Lung (tissue), 12 donors: ENCODE results near the gene DOCK4. TPM values are rescaled to one million over a fixed set of nuclear protein-coding genes. Genes with fewer than 3 reads are reported as not detected.

Experiments
- ATAC-seq: fragments of 200-7000 bp; cut with Tn5 transposase; one replicate; pipeline ENCODE4 v1.9.1; 2020; ENCODE audit warnings: moderate number of reproducible peaks; ENCODE audit not compliant: insufficient read depth, low FRiP score
- DNase-seq, 3 donors: peaks; one replicate each; pipeline ENCODE4 v3.0.0-alpha.2; 2013 to 2017
- H3K27ac ChIP-seq, 2 donors: one replicate each; pipeline ENCODE4 v1.5.1; 2013; ENCODE audit warnings: mild to moderate bottlenecking in 2 of 2, moderate library complexity in 2 of 2, control low read depth in 1 of 2, inconsistent platforms in 1 of 2, low read depth in 1 of 2, low read length in 1 of 2
- H3K27me3 ChIP-seq, 3 donors: one replicate each; pipeline ENCODE4 v1.5.1; 2013; ENCODE audit warnings: low read length in 2 of 3; ENCODE audit not compliant: control insufficient read depth in 3 of 3, insufficient read depth in 3 of 3
- H3K36me3 ChIP-seq, 4 donors: one replicate each; pipeline ENCODE4 v1.5.1; 2013; ENCODE audit warnings: low read length in 4 of 4, mild to moderate bottlenecking in 1 of 4, moderate library complexity in 1 of 4; ENCODE audit not compliant: control insufficient read depth in 4 of 4, insufficient read depth in 4 of 4
- H3K4me1 ChIP-seq, 5 donors: one replicate each; pipeline ENCODE4 v1.5.1; 2013; ENCODE audit warnings: low read length in 5 of 5, mild to moderate bottlenecking in 2 of 5, moderate library complexity in 1 of 5; ENCODE audit not compliant: control insufficient read depth in 5 of 5, insufficient read depth in 5 of 5
- H3K4me3 ChIP-seq: one replicate; pipeline ENCODE4 v1.5.1; 2013; ENCODE audit warnings: mild to moderate bottlenecking, control low read depth, moderate library complexity
- H3K9ac ChIP-seq, 2 donors: one replicate each; pipeline ENCODE4 v1.5.1; 2013; ENCODE audit warnings: low read length in 2 of 2, control low read depth in 1 of 2; ENCODE audit not compliant: insufficient read depth in 1 of 2
- H3K9me3 ChIP-seq, 4 donors: one replicate each; pipeline ENCODE4 v1.5.1; 2013; ENCODE audit warnings: low read length in 3 of 4, mild to moderate bottlenecking in 1 of 4, moderate library complexity in 1 of 4; ENCODE audit not compliant: control insufficient read depth in 4 of 4, insufficient read depth in 3 of 4
- CTCF ChIP-seq: IDR thresholded peaks from 2 replicates; pipeline ENCODE4 v1.5.1; 2012; ENCODE audit warnings: mild to moderate bottlenecking; ENCODE audit errors: control extremely low read depth, extremely low read depth
- WGBS, 2 donors: extraction: QIAGEN DNeasy Blood & Tissue Kit; methylation state at CpG; one replicate each; pipeline ENCODE4 v1.1.7; 2013; 5-methylcytosine and 5-hydroxymethylcytosine counted together
- polyA plus RNA-seq, 2 donors: library from polyadenylated mRNA; stranded (reverse); fragments of 200-250 nt; gene quantifications; one replicate each; pipeline ENCODE4 v1.2.1, GENCODE V29; 2013
- total RNA-seq, 2 donors: library from RNA; depleted of rRNA in 1 of 2; stranded (reverse); fragments of >200 nt in 1 of 2; gene quantifications; one replicate each; pipeline ENCODE4 v1.2.1, GENCODE V29; 2014 to 2021
- donor health status: control.
- donor health status: control.
- donor health status: Bipolar disorder and iron deficiency.
- donor health status: healthy.
- donor health status: DM: yes; HTN: yes; CAD: no.

DOCK4 gene
- total and polyA plus RNA-seq, 4 donors: 18.7 to 163 (median 40.3) TPM

- Histone ChIP-seq H3K9me3 (no peaks in the 10 kb centered on the region), H3K4me3 (no peak overlapping the region), H3K4me1 (peaks cover 0 to 9% (median 0%) of the 10 kb centered on the region in 5 donors), H3K9ac (no peak overlapping the region), H3K36me3 (no peaks in the 10 kb centered on the region), H3K27ac (no peak overlapping the region), H3K27me3 (no peaks in the 10 kb centered on the region)
- no peak for ATAC-seq
- no peak for TF ChIP-seq CTCF
- WGBS, 2 donors: 90 to 93% methylated on average over 2 of the region's 2 CpGs
- no peak for DNase-seq
Observed at GRCh38 chr7:112236597-112236996, 30.4 kb upstream of the DOCK4 start.

- no peak for TF ChIP-seq CTCF
- Histone ChIP-seq H3K4me1 (peaks cover 0 to 9% (median 0%) of the 10 kb centered on the region in 5 donors), H3K9ac (no peak overlapping the region), H3K27me3 (no peaks in the 10 kb centered on the region), H3K27ac (no peak overlapping the region), H3K9me3 (no peaks in the 10 kb centered on the region), H3K36me3 (no peaks in the 10 kb centered on the region), H3K4me3 (no peak overlapping the region)
- ATAC-seq (no peak), DNase-seq (no peak)
- WGBS, 2 donors: 96 to 98% methylated on average over 1 of the region's 1 CpG
Observed at GRCh38 chr7:112234147-112234546, 27.9 kb upstream of the DOCK4 start.

- H3K9me3 ChIP-seq: no peaks in the 10 kb centered on the region
- no peak for TF ChIP-seq CTCF
- no peak overlapping the region for H3K4me3 ChIP-seq
- no peaks in the 10 kb centered on the region for H3K27me3 ChIP-seq
- H3K9ac ChIP-seq: no peak overlapping the region
- H3K4me1 ChIP-seq: peaks cover 0 to 9% (median 0%) of the 10 kb centered on the region in 5 donors
- DNase-seq (no peak), ATAC-seq (no peak)
- H3K36me3 ChIP-seq: no peaks in the 10 kb centered on the region
- WGBS, 2 donors: 83 to 86% methylated on average over 3 of the region's 3 CpGs
- no peak overlapping the region for H3K27ac ChIP-seq
Observed at GRCh38 chr7:112233048-112233697, 27.0 kb upstream of the DOCK4 start.
